Measurements from ENCODE around the gene PCMTD2. TPM values are rescaled to one million over a fixed set of nuclear protein-coding genes. Genes with fewer than 3 reads are reported as not detected.

Gene PCMTD2
- total and polyA plus RNA-seq, 10 of the 15 experiments (the other 5 are each of a cell fraction or from before 2014, with no cell fraction given): 6.8 to 36.8 (median 16.5) TPM

DNA sequence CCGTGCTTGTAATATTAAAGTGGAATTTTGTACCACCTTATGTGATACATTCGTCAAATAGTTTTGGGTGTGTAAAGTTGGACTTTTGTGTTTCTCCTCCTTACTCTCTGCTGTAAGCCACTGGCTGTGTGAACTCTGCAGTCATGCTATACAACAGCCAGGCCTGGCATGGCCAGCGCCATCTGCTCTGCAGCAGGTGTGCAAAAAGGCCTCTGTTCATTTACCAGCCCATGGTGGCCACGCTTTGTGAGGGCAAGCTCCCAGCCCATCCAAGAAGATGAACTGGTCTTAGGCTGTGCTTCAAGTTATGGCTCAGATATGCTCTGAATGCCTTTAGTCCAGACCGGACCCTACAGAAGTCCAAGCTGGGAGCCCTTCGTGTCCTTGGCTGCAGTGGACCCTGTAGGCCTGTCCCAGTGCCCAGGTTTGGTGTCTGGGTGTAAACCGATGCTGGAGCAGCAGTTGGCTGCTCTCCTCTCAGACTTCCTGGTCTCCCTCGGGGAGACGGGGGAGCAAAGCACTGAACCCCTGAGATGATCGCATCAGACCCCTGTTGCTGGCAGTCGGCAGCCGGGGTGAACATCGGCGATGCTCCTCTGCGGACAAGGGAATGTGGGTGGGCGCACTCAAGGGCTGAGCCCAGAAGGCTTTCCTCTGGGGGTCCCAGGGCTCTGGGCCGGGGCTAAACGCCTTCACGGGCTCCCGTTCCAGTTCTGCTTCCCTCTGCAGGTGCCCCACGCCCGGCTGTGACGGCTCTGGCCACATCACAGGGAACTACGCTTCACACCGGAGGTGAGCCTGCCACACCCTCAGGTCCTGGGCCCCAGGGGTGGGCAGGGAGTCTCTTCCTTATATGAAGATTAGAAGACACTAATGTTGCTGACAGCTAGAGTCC is 28.6 kb upstream of the PCMTD2 start (continued):
- no peak for TF ChIP-seq CBX5 (IDR thresholded peaks at IDR 0.05; ENCODE audit: low read depth)
- TF ChIP-seq E2F4 (IDR thresholded peaks at IDR 0.05; ENCODE audit: low read depth, low read length): no peak
- TF ChIP-seq NFIC (IDR thresholded peaks at IDR 0.05; ENCODE audit: low read depth, low read length): no peak

DNA sequence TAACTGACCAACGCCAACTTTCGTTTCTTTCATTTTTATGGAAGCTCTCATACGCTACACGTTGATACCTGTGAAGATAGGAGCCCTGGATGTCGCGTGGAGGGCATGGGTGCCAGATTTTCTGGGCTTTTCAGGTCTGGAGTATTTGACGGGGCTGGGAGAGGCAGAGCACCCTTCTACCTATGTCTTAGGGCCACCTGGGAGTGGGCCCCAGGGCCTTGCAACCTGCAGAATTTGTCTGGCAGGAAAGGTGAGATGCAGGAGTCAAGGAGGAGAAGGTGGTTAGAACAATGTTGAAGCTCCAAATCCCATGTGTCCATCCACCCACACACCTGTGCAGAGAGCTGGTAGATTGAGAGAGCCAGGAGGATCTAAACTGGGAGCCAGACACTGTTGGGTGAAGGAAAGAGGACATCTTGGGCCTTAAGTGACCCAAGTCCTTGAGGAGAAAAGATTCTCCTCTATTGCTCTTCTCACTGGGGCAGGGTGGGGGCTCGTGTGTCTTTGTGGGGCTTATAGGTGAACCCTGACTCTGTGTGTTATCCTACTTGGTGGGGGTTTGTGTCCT is 27.4 kb upstream of the PCMTD2 start:
- CTCF ChIA-PET: interaction anchor here (0.8 to 1.0 kb wide), 2 partner anchors 17 to 24 kb away, joined by 3 read pairs; no protein-coding TSS in a partner anchor
- peaks cover 0 to 5% of the 10 kb centered on the region in 2 experiments; a peak in 2 of 4 replicates for H3K27me3 ChIP-seq (replicated peaks in 1 of 2; ENCODE audit: control insufficient read depth in 2 of 2, insufficient read depth in 2 of 2, low read length in 1 of 2)
- in situ Hi-C loops (cut with MboI) (no loop called here), intact Hi-C loops (cut with micrococcal nuclease; ENCODE audit: unreplicated experiment) (no loop called here)
- ATAC-seq (no peak), DNase-seq (ENCODE audit: low read depth, low spot score) (no peak), FAIRE-seq (no peak)
- no peak overlapping the region for H2AFZ ChIP-seq (ENCODE audit: control insufficient read depth, low read depth, low read length)
- no peaks in the 10 kb centered on the region for H3K9me3 ChIP-seq (replicated peaks; ENCODE audit: control insufficient read depth, insufficient read depth, low read length)
- TF ChIP-seq EP300 (IDR thresholded peaks at IDR 0.05; ENCODE audit: borderline replicate concordance in 1 of 2, control insufficient read depth in 1 of 2, low read depth in 2 of 2, low read length in 2 of 2) (no peak), SREBF2 (IDR thresholded peaks at IDR 0.05; ENCODE audit: low read length) (no peak), SRF (IDR thresholded peaks at IDR 0.05; ENCODE audit: low read depth in 2 of 2, low read length in 2 of 2) (no peak), POLR2A (IDR thresholded peaks at IDR 0.05; ENCODE audit: low read depth, low read length) (no peak), IKZF2 (IDR thresholded peaks at IDR 0.05) (no peak)
- TF ChIP-seq, protein P1, sequence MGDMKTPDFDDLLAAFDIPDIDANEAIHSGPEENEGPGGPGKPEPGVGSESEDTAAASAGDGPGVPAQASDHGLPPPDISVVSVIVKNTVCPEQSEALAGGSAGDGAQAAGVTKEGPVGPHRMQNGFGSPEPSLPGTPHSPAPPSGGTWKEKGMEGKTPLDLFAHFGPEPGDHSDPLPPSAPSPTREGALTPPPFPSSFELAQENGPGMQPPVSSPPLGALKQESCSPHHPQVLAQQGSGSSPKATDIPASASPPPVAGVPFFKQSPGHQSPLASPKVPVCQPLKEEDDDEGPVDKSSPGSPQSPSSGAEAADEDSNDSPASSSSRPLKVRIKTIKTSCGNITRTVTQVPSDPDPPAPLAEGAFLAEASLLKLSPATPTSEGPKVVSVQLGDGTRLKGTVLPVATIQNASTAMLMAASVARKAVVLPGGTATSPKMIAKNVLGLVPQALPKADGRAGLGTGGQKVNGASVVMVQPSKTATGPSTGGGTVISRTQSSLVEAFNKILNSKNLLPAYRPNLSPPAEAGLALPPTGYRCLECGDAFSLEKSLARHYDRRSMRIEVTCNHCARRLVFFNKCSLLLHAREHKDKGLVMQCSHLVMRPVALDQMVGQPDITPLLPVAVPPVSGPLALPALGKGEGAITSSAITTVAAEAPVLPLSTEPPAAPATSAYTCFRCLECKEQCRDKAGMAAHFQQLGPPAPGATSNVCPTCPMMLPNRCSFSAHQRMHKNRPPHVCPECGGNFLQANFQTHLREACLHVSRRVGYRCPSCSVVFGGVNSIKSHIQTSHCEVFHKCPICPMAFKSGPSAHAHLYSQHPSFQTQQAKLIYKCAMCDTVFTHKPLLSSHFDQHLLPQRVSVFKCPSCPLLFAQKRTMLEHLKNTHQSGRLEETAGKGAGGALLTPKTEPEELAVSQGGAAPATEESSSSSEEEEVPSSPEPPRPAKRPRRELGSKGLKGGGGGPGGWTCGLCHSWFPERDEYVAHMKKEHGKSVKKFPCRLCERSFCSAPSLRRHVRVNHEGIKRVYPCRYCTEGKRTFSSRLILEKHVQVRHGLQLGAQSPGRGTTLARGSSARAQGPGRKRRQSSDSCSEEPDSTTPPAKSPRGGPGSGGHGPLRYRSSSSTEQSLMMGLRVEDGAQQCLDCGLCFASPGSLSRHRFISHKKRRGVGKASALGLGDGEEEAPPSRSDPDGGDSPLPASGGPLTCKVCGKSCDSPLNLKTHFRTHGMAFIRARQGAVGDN (IDR thresholded peaks at IDR 0.05): no peak
- TF ChIP-seq, protein P2, sequence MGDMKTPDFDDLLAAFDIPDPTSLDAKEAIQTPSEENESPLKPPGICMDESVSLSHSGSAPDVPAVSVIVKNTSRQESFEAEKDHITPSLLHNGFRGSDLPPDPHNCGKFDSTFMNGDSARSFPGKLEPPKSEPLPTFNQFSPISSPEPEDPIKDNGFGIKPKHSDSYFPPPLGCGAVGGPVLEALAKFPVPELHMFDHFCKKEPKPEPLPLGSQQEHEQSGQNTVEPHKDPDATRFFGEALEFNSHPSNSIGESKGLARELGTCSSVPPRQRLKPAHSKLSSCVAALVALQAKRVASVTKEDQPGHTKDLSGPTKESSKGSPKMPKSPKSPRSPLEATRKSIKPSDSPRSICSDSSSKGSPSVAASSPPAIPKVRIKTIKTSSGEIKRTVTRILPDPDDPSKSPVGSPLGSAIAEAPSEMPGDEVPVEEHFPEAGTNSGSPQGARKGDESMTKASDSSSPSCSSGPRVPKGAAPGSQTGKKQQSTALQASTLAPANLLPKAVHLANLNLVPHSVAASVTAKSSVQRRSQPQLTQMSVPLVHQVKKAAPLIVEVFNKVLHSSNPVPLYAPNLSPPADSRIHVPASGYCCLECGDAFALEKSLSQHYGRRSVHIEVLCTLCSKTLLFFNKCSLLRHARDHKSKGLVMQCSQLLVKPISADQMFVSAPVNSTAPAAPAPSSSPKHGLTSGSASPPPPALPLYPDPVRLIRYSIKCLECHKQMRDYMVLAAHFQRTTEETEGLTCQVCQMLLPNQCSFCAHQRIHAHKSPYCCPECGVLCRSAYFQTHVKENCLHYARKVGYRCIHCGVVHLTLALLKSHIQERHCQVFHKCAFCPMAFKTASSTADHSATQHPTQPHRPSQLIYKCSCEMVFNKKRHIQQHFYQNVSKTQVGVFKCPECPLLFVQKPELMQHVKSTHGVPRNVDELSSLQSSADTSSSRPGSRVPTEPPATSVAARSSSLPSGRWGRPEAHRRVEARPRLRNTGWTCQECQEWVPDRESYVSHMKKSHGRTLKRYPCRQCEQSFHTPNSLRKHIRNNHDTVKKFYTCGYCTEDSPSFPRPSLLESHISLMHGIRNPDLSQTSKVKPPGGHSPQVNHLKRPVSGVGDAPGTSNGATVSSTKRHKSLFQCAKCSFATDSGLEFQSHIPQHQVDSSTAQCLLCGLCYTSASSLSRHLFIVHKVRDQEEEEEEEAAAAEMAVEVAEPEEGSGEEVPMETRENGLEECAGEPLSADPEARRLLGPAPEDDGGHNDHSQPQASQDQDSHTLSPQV (IDR thresholded peaks at IDR 0.05): no peak
- H3K36me3 ChIP-seq (ENCODE audit: control insufficient read depth in 2 of 2, insufficient read depth in 2 of 2, low read length in 1 of 2): no peaks in the 10 kb centered on the region
- H3K27ac ChIP-seq (ENCODE audit: control insufficient read depth, insufficient read depth): no peak overlapping the region
- H3K79me2 ChIP-seq (ENCODE audit: control insufficient read depth, insufficient read depth, low read length): no peaks in the 10 kb centered on the region
- SMC1A ChIA-PET (ENCODE audit: uncharacterized antibody, unreplicated experiment): no interaction called here
- no peak overlapping the region for H3K4me3 ChIP-seq
- POLR2A ChIA-PET: interaction anchor here (0.8 kb wide), 1 partner anchor 9 kb away, joined by 3 read pairs; no protein-coding TSS in a partner anchor
- BruUV-seq (replicated peaks): no TSS peak
- no peak overlapping the region for H3K9ac ChIP-seq (ENCODE audit: control insufficient read depth, insufficient read depth, low read length)
- RAD21 ChIA-PET (ENCODE audit: unreplicated experiment): no interaction called here
- no peak overlapping the region for H3K4me2 ChIP-seq (ENCODE audit: control insufficient read depth, insufficient read depth)
- 26% methylated on average over 8 of the region's 8 CpGs for WGBS (ENCODE audit: insufficient coverage, insufficient replicate concordance, low lambda C conversion rate, missing lambda C conversion rate)
- H4K20me1 ChIP-seq (ENCODE audit: control insufficient read depth, insufficient read depth): no peaks in the 10 kb centered on the region
- no peaks in the 10 kb centered on the region for H3K4me1 ChIP-seq (ENCODE audit: control insufficient read depth, insufficient read depth, low read length)

Data from GM12878 (cell line).